ENCODE results near the gene TRPM2.
"Not testable (repeated sequence)": the region's sequence is repeated elsewhere in the genome, so short reads cannot be mapped to it uniquely, and the experiment has no call there.

The TRPM2 gene

GRCh38 chr21:44462086-44462833, 108.8 kb downstream of the TRPM2 start:
- no peak overlapping the region for H3K4me3 ChIP-seq (ENCODE audit: low read length)
- DNase-seq (ENCODE audit: low read depth, low spot score) = no peak

GRCh38 chr21:44462834-44463200, 109.4 kb downstream of the TRPM2 start:
- no peak for DNase-seq (ENCODE audit: low read depth, low spot score)
- no peak overlapping the region for H3K4me3 ChIP-seq (ENCODE audit: low read length)

- H3K4me3 ChIP-seq (ENCODE audit: low read length) = no peak overlapping the region
- DNase-seq (ENCODE audit: low read depth, low spot score) = no peak
Observed at GRCh38 chr21:44463724-44464123, 110.3 kb downstream of the TRPM2 start.

GRCh38 chr21:44464351-44464750, 110.9 kb downstream of the TRPM2 start:
- no peak for DNase-seq (ENCODE audit: low read depth, low spot score)
- no peak overlapping the region for H3K4me3 ChIP-seq (ENCODE audit: low read length)

- H3K4me3 ChIP-seq (ENCODE audit: low read length) = no peak overlapping the region
- no peak for DNase-seq (ENCODE audit: low read depth, low spot score)
Observed at GRCh38 chr21:44466351-44466954, 113.0 kb downstream of the TRPM2 start.

GRCh38 chr21:44466996-44467858, 113.8 kb downstream of the TRPM2 start:
- no peak for DNase-seq (ENCODE audit: low read depth, low spot score)
- no peak overlapping the region for H3K4me3 ChIP-seq (ENCODE audit: low read length)

- no peak for DNase-seq (ENCODE audit: low read depth, low spot score)
- H3K4me3 ChIP-seq (ENCODE audit: low read length) = no peak overlapping the region
Observed at GRCh38 chr21:44467859-44468195, 114.4 kb downstream of the TRPM2 start.

GRCh38 chr21:44471341-44471740, 117.9 kb downstream of the TRPM2 start:
- DNase-seq (ENCODE audit: low read depth, low spot score) = no peak
- no peak overlapping the region for H3K4me3 ChIP-seq (ENCODE audit: low read length)

GRCh38 chr21:44471996-44472395, 118.6 kb downstream of the TRPM2 start:
- no peak for DNase-seq (ENCODE audit: low read depth, low spot score)
- H3K4me3 ChIP-seq (ENCODE audit: low read length) = no peak overlapping the region

GRCh38 chr21:44473915-44474555, 120.6 kb downstream of the TRPM2 start:
- no peak overlapping the region for H3K4me3 ChIP-seq (ENCODE audit: low read length)
- DNase-seq (ENCODE audit: low read depth, low spot score) = no peak

- no peak for DNase-seq (ENCODE audit: low read depth, low spot score)
- H3K4me3 ChIP-seq (ENCODE audit: low read length) = no peak overlapping the region
Observed at GRCh38 chr21:44475266-44475845, 121.9 kb downstream of the TRPM2 start.

- H3K4me3 ChIP-seq (ENCODE audit: low read length) = no peak overlapping the region
- DNase-seq (ENCODE audit: low read depth, low spot score) = no peak
Observed at GRCh38 chr21:44477131-44477530, 123.7 kb downstream of the TRPM2 start.

GRCh38 chr21:44477712-44478111, 124.3 kb downstream of the TRPM2 start:
- DNase-seq (ENCODE audit: low read depth, low spot score) = no peak
- H3K4me3 ChIP-seq (ENCODE audit: low read length) = no peak overlapping the region

GRCh38 chr21:44478124-44478800, 124.8 kb downstream of the TRPM2 start:
- DNase-seq (ENCODE audit: low read depth, low spot score) = no peak

GRCh38 chr21:44478801-44479167, 125.4 kb downstream of the TRPM2 start:
- DNase-seq (ENCODE audit: low read depth, low spot score) = no peak
- H3K4me3 ChIP-seq (ENCODE audit: low read length) = no peak overlapping the region

More at GRCh38 chr21:44478124-44478800, 124.8 kb downstream of the TRPM2 start:
- H3K4me3 ChIP-seq (ENCODE audit: low read length) = no peak overlapping the region

GRCh38 chr21:44479556-44480199, 126.3 kb downstream of the TRPM2 start:
- DNase-seq (ENCODE audit: low read depth, low spot score) = peak; percentile 19
- H3K4me3 ChIP-seq (ENCODE audit: low read length) = not testable (repeated sequence)

- DNase-seq (ENCODE audit: low read depth, low spot score) = no peak
- H3K4me3 ChIP-seq (ENCODE audit: low read length) = no peak overlapping the region
Observed at GRCh38 chr21:44480200-44481053, 127.0 kb downstream of the TRPM2 start.

Measured in Jurkat, Clone E6-1 (cell line).